B cell (primary cell): ENCODE measurements around the gene MRC2. TPM values are rescaled to one million over a fixed set of nuclear protein-coding genes. Genes with fewer than 3 reads are reported as not detected.

Experiments
- ATAC-seq: fragments of 200-7000 bp; cut with Tn5 transposase; one replicate; pipeline ENCODE4 v1.10.0; 2021; ENCODE audit warnings: low read depth, mild to moderate bottlenecking, moderate number of reproducible peaks, moderate library complexity
- CTCF ChIA-PET: fragments of 350-600 bp; sonication (Branson Sonifier 250); formaldehyde crosslinking; loops from one replicate; lab custom pipeline; 2021; ENCODE audit warnings: antibody characterized with exemption, inconsistent platforms; lab: Charles Lee
- POLR2A ChIA-PET: fragments of 350-600 bp; sonication (Branson Sonifier 250); formaldehyde crosslinking; loops from one replicate; lab custom pipeline; 2021; ENCODE audit warnings: antibody characterized with exemption; lab: Charles Lee
- DNase-seq: peaks from one replicate; pipeline ENCODE4 v3.0.0; 2013
- H2AFZ ChIP-seq: 2 replicates; pipeline ENCODE4 v1.6.1; 2012; ENCODE audit warnings: mild to moderate bottlenecking, low read depth, low read length; ENCODE audit not compliant: insufficient read depth, poor library complexity, severe bottlenecking
- H3K27ac ChIP-seq, 2 donors: 1 replicate in 1 of 2; 2 replicates in 1 of 2; pipeline ENCODE4 v1.5.1; 2012 to 2013; ENCODE audit warnings: low read length in 2 of 2, mild to moderate bottlenecking in 2 of 2, moderate library complexity in 1 of 2
- H3K27me3 ChIP-seq, 4 experiments: fragments of 200-600 bp in 1 of 4; sonication (generic) in 1 of 4; replicated peaks in 1 of 4; 1 replicate in 2 of 4; 2 replicates in 2 of 4; pipeline versions ENCODE4 v1.6.1 to v1.7.0; 2013 to 2016; ENCODE audit warnings: low read length in 3 of 4, mild to moderate bottlenecking in 2 of 4, mixed read lengths in 1 of 4, moderate library complexity in 1 of 4; ENCODE audit not compliant: insufficient read depth in 4 of 4, control insufficient read depth in 3 of 4; ENCODE audit errors: control extremely low read depth in 1 of 4
- H3K36me3 ChIP-seq, 2 experiments: replicated peaks in 1 of 2; 1 replicate in 1 of 2; 2 replicates in 1 of 2; pipeline versions ENCODE4 v1.6.1 to v1.7.1; 2013; ENCODE audit warnings: low read length in 1 of 2; ENCODE audit not compliant: insufficient read depth in 2 of 2, control insufficient read depth in 1 of 2; ENCODE audit errors: control extremely low read depth in 1 of 2, extremely low read depth in 1 of 2
- H3K4me1 ChIP-seq, 2 donors: fragments of 200-600 bp in 1 of 2; sonication (generic) in 1 of 2; 1 replicate in 1 of 2; 2 replicates in 1 of 2; pipeline versions ENCODE4 v1.5.1 to v1.6.1; 2013 to 2017; ENCODE audit warnings: low read length in 2 of 2; ENCODE audit not compliant: control insufficient read depth in 2 of 2, insufficient read depth in 2 of 2
- H3K4me2 ChIP-seq: replicated peaks from 2 replicates; pipeline ENCODE3; 2012; ENCODE audit warnings: mild to moderate bottlenecking, low read depth, low read length; ENCODE audit not compliant: poor library complexity, severe bottlenecking
- H3K4me3 ChIP-seq, 5 experiments: fragments of 200-600 bp in 1 of 5; sonication (generic) in 1 of 5; 1 replicate in 3 of 5; 2 replicates in 2 of 5; pipeline versions ENCODE4 v1.5.1 to v1.7.0; 2011 to 2016; ENCODE audit warnings: low read length in 4 of 5, mild to moderate bottlenecking in 4 of 5, low read depth in 2 of 5, control low read depth in 1 of 5, moderate library complexity in 1 of 5; ENCODE audit not compliant: insufficient read depth in 1 of 5; ENCODE audit errors: control extremely low read depth in 1 of 5, extremely low read depth in 1 of 5
- H3K79me2 ChIP-seq: fragments of 200-600 bp; sonication (generic); one replicate; pipeline ENCODE4 v1.6.0; 2016; ENCODE audit warnings: low read length; ENCODE audit not compliant: control insufficient read depth, insufficient read depth
- H3K9ac ChIP-seq: fragments of 200-600 bp; sonication (generic); 2 replicates; pipeline ENCODE4 v1.6.1; 2017; ENCODE audit warnings: mild to moderate bottlenecking, low read length, moderate library complexity
- H3K9me3 ChIP-seq, 3 donors: one replicate each; pipeline versions ENCODE4 v1.6.1 to v1.7.1; 2013; ENCODE audit warnings: low read length in 2 of 3; ENCODE audit not compliant: control insufficient read depth in 2 of 3, insufficient read depth in 1 of 3; ENCODE audit errors: control extremely low read depth in 1 of 3
- H4K20me1 ChIP-seq: 2 replicates; pipeline ENCODE4 v1.6.0; 2012; ENCODE audit warnings: mild to moderate bottlenecking, low read length; ENCODE audit not compliant: insufficient read depth, control insufficient read depth, poor library complexity, severe bottlenecking
- H3K27ac Mint-ChIP-seq: one replicate; pipeline ENCODE4 v1.8.0; 2021; ENCODE audit warnings: mixed read lengths
- H3K27me3 Mint-ChIP-seq: one replicate; pipeline ENCODE4 v1.8.0; 2021; ENCODE audit warnings: mixed read lengths
- H3K4me1 Mint-ChIP-seq: one replicate; pipeline ENCODE4 v1.8.0; 2021; ENCODE audit warnings: mixed read lengths
- H3K4me3 Mint-ChIP-seq: one replicate; pipeline ENCODE4 v1.8.0; 2021; ENCODE audit warnings: mixed read lengths
- H3K9me3 Mint-ChIP-seq: one replicate; pipeline ENCODE4 v1.8.0; 2022; ENCODE audit warnings: mixed read lengths; ENCODE audit not compliant: insufficient read depth
- EZH2 ChIP-seq: IDR thresholded peaks from 2 replicates; pipeline ENCODE4 v1.6.1; 2012; ENCODE audit warnings: borderline replicate concordance, low read depth, mild to moderate bottlenecking, moderate library complexity, low read length; ENCODE audit not compliant: insufficient read depth, poor library complexity, severe bottlenecking
- WGBS: methylation state at CpG from one replicate; pipeline ENCODE4 v1.1.5; 2013; ENCODE audit warnings: missing lambda C conversion rate; ENCODE audit not compliant: insufficient coverage; 5-methylcytosine and 5-hydroxymethylcytosine counted together
- intact Hi-C: fragments of 100-400 bp; cut with micrococcal nuclease; formaldehyde crosslinking; loops from one replicate; pipeline ENCODE4 v1.10.0; 2022
- polyA plus RNA-seq: library from polyadenylated mRNA; depleted of rRNA; stranded (reverse); fragments of >200 nt; gene quantifications from 2 replicates; pipeline ENCODE4 v1.2.3, GENCODE V29; 2012
- total RNA-seq, 2 donors: library from RNA; stranded (reverse); fragments of 120-200 nt in 1 of 2; gene quantifications; 1 replicate in 1 of 2; 2 replicates in 1 of 2; pipeline versions ENCODE4 v1.2.3 to v1.2.4, GENCODE V29; 2013 to 2022
- TF ChIP-seq, protein P1 (sequence below): fragments of 200-600 bp; IDR thresholded peaks from one replicate; pipeline ENCODE4 v1.8.0; 2022; ENCODE audit warnings: antibody characterized with exemption, mild to moderate bottlenecking

Gene MRC2
- total and polyA plus RNA-seq, 2 donors (not counting 1 experiment from before 2014, with no cell fraction given): 0.09 to 0.34 TPM

DNA sequence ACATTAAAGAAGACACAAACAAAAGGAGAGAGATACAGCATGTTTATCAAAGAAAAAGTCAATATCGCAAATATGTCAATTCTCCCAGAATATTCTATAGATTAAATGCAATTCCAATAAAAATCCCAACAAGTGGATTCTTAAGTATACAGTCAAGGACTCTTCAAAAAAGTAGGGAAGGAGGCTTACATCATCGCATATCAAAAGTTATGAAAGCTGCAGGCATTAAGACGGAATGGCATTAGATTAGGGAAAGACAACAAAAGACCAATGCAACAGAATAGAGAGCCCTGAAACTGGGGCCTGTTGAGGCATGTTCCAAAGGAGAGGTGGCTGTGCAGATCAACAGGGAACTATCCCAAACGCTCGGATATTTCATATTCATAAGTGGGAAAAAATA is 104.7 kb downstream of the MRC2 start:
- DNase-seq (no peak), ATAC-seq (no peak)
- H3K36me3 ChIP-seq: no peaks in the 10 kb centered on the region
- no peaks in the 10 kb centered on the region for H3K9me3 Mint-ChIP-seq
- TF ChIP-seq, protein P1, sequence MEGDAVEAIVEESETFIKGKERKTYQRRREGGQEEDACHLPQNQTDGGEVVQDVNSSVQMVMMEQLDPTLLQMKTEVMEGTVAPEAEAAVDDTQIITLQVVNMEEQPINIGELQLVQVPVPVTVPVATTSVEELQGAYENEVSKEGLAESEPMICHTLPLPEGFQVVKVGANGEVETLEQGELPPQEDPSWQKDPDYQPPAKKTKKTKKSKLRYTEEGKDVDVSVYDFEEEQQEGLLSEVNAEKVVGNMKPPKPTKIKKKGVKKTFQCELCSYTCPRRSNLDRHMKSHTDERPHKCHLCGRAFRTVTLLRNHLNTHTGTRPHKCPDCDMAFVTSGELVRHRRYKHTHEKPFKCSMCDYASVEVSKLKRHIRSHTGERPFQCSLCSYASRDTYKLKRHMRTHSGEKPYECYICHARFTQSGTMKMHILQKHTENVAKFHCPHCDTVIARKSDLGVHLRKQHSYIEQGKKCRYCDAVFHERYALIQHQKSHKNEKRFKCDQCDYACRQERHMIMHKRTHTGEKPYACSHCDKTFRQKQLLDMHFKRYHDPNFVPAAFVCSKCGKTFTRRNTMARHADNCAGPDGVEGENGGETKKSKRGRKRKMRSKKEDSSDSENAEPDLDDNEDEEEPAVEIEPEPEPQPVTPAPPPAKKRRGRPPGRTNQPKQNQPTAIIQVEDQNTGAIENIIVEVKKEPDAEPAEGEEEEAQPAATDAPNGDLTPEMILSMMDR: no peak
- no peak for TF ChIP-seq EZH2
- H3K4me1 Mint-ChIP-seq: peaks cover 4% of the 10 kb centered on the region
- intact Hi-C loops: no loop called here
- no peak overlapping the region for H3K27ac Mint-ChIP-seq
- ChIA-PET CTCF (no interaction called here), POLR2A (no interaction called here)
- H3K4me2 ChIP-seq: no peak overlapping the region
- H3K79me2 ChIP-seq: no peaks in the 10 kb centered on the region
- H3K4me1 ChIP-seq: peaks cover 4 to 6% of the 10 kb centered on the region in 2 donors
- H3K4me3 Mint-ChIP-seq: no peak overlapping the region
- WGBS: 83% methylated on average over 1 of the region's 5 CpGs
- H3K27ac ChIP-seq: no peak overlapping the region
- H3K4me3 ChIP-seq: no peak overlapping the region
- H2AFZ ChIP-seq: no peak overlapping the region
- no peak overlapping the region for H3K9ac ChIP-seq
- H3K9me3 ChIP-seq: peaks cover 0 to 6% (median 0%) of the 10 kb centered on the region in 3 donors
- no peaks in the 10 kb centered on the region for H4K20me1 ChIP-seq
- no peaks in the 10 kb centered on the region for H3K27me3 ChIP-seq
- peaks cover 8% of the 10 kb centered on the region for H3K27me3 Mint-ChIP-seq

GRCh38 chr17:62735044-62735651 is 107.7 kb downstream of the MRC2 start:
- POLR2A ChIA-PET: no interaction called here
- no peak overlapping the region for H3K4me3 Mint-ChIP-seq
- no peak overlapping the region for H3K27ac Mint-ChIP-seq
- no peak for DNase-seq
- no peaks in the 10 kb centered on the region for H3K4me1 Mint-ChIP-seq
- 96% methylated on average over 5 of the region's 7 CpGs for WGBS
- no peak overlapping the region for H3K4me3 ChIP-seq
- ATAC-seq: no peak
- no peaks in the 10 kb centered on the region for H3K9me3 ChIP-seq
- no peak overlapping the region for H2AFZ ChIP-seq
- no peak overlapping the region for H3K4me2 ChIP-seq
- no peaks in the 10 kb centered on the region for H3K36me3 ChIP-seq
- no peaks in the 10 kb centered on the region for H3K27me3 ChIP-seq
- no peak overlapping the region for H3K9ac ChIP-seq
- H3K4me1 ChIP-seq: no peaks in the 10 kb centered on the region
- TF ChIP-seq EZH2: no peak
- TF ChIP-seq, protein P1: no peak
- H3K9me3 Mint-ChIP-seq: no peaks in the 10 kb centered on the region
- CTCF ChIA-PET: interaction anchor here (1.5 kb wide), 1 partner anchor 13 kb away, joined by 5 read pairs; no protein-coding TSS in a partner anchor
- H3K27me3 Mint-ChIP-seq: peaks cover 4% of the 10 kb centered on the region
- no peaks in the 10 kb centered on the region for H4K20me1 ChIP-seq
- H3K79me2 ChIP-seq: no peaks in the 10 kb centered on the region
- no peak overlapping the region for H3K27ac ChIP-seq
- intact Hi-C loops: no loop called here
